MCF 10A (cell line): Measurements from ENCODE around the gene GRAP. TPM values are rescaled to one million over a fixed set of nuclear protein-coding genes. Genes with fewer than 3 reads are reported as not detected.
A peak's percentile ranks its signal among the peaks of the same experiment; 100 is the strongest.

Experiments used
- BruUV-seq: library from RNA; stranded (reverse); fragments of 400-500 nt; replicated peaks from 2 replicates; lab custom pipeline; 2021; lab: Mats Ljungman, UMichigan
- CTCF ChIA-PET: fragments of 300-600 bp; sonication (Branson Sonifier 250); formaldehyde crosslinking; extraction: SDS; loops from one replicate; lab custom pipeline; 2021; ENCODE audit warnings: antibody characterized with exemption, inconsistent platforms; lab: Yijun Ruan, JAX
- POLR2A ChIA-PET: fragments of 300-600, 350-650 bp; sonication (Branson Sonifier 250); formaldehyde crosslinking; extraction: SDS; loops from one replicate; lab custom pipeline; 2020; ENCODE audit warnings: antibody characterized with exemption, inconsistent platforms; lab: Yijun Ruan, JAX
- DNase-seq: peaks from one replicate; pipeline ENCODE4 v3.0.0-alpha.2; 2018; ENCODE audit not compliant: unreplicated experiment
- H3K27ac Mint-ChIP-seq: one replicate; pipeline ENCODE4 v1.8.0; 2022; ENCODE audit warnings: mild to moderate bottlenecking, low read depth, mixed read lengths; ENCODE audit not compliant: unreplicated experiment
- H3K27me3 Mint-ChIP-seq: one replicate; pipeline ENCODE4 v1.8.0; 2022; ENCODE audit warnings: mixed read lengths; ENCODE audit not compliant: insufficient read depth, unreplicated experiment
- H3K36me3 Mint-ChIP-seq: one replicate; pipeline ENCODE4 v1.8.0; 2022; ENCODE audit warnings: mild to moderate bottlenecking, moderate library complexity, mixed read lengths; ENCODE audit not compliant: insufficient read depth, unreplicated experiment
- H3K4me1 Mint-ChIP-seq: one replicate; pipeline ENCODE4 v1.8.0; 2022; ENCODE audit warnings: mixed read lengths; ENCODE audit not compliant: insufficient read depth, unreplicated experiment
- H3K4me3 Mint-ChIP-seq: one replicate; pipeline ENCODE4 v1.8.0; 2022; ENCODE audit warnings: mild to moderate bottlenecking, moderate library complexity, mixed read lengths; ENCODE audit not compliant: unreplicated experiment
- H3K9me3 Mint-ChIP-seq: one replicate; pipeline ENCODE4 v1.8.0; 2022; ENCODE audit warnings: mixed read lengths; ENCODE audit not compliant: unreplicated experiment
- CTCF ChIP-seq: fragments of 200-600 bp; IDR thresholded peaks from one replicate; pipeline ENCODE4 v1.8.0; 2022; ENCODE audit warnings: antibody characterized with exemption, mild to moderate bottlenecking; ENCODE audit not compliant: unreplicated experiment
- intact Hi-C: fragments of 100-400 bp; cut with micrococcal nuclease; formaldehyde crosslinking; loops from 2 replicates; pipeline ENCODE4 v1.14.1; 2022
- total RNA-seq: library from RNA; stranded (reverse); gene quantifications from 2 replicates; pipeline ENCODE4 v1.2.3, GENCODE V29; 2022

The GRAP gene
- total RNA-seq, 1 experiment from 2014 or later = not detected

- H3K9me3 Mint-ChIP-seq = no peaks in the 10 kb centered on the region
- ChIA-PET POLR2A (no interaction called here), CTCF (interaction anchor here (1.2 kb wide), 1 partner anchor 17 kb away, joined by 3 read pairs; no protein-coding TSS in a partner anchor)
- TSS peak; percentile 15 for BruUV-seq
- H3K27ac Mint-ChIP-seq = no peak overlapping the region
- peaks cover 59% of the 10 kb centered on the region for H3K36me3 Mint-ChIP-seq
- no peak for DNase-seq
- no peak for TF ChIP-seq CTCF
- H3K4me1 Mint-ChIP-seq = no peaks in the 10 kb centered on the region
- intact Hi-C loops = no loop called here
- no peak overlapping the region for H3K4me3 Mint-ChIP-seq
- no peaks in the 10 kb centered on the region for H3K27me3 Mint-ChIP-seq
Observed at GRCh38 chr17:18978050-18978449, 68.7 kb downstream of the GRAP start.

GRCh38 chr17:18977646-18978045 is 69.1 kb downstream of the GRAP start:
- H3K36me3 Mint-ChIP-seq = peaks cover 59% of the 10 kb centered on the region
- no peaks in the 10 kb centered on the region for H3K9me3 Mint-ChIP-seq
- DNase-seq = no peak
- no peak for TF ChIP-seq CTCF
- no peak overlapping the region for H3K4me3 Mint-ChIP-seq
- H3K27ac Mint-ChIP-seq = no peak overlapping the region
- H3K27me3 Mint-ChIP-seq = no peaks in the 10 kb centered on the region
- POLR2A ChIA-PET = no interaction called here
- CTCF ChIA-PET = interaction anchor here (0.6 to 1.2 kb wide), 2 partner anchors 17 to 550 kb away, joined by 3 read pairs; no protein-coding TSS in a partner anchor
- no TSS peak for BruUV-seq
- intact Hi-C loops = no loop called here
- H3K4me1 Mint-ChIP-seq = no peaks in the 10 kb centered on the region

GRCh38 chr17:18977021-18977420 is 69.7 kb downstream of the GRAP start:
- TF ChIP-seq CTCF = no peak

GRCh38 chr17:18976201-18976600 is 70.6 kb downstream of the GRAP start:
- DNase-seq = no peak
- ChIA-PET POLR2A (no interaction called here), CTCF (interaction anchor here (0.6 to 1.9 kb wide), 2 partner anchors 15 to 24 kb away, joined by 3 to 9 read pairs; partner anchors contain the start of gene SLC5A10)
- TF ChIP-seq CTCF = no peak
- Mint-ChIP-seq H3K27ac (no peak overlapping the region), H3K9me3 (no peaks in the 10 kb centered on the region), H3K27me3 (no peaks in the 10 kb centered on the region), H3K4me1 (no peaks in the 10 kb centered on the region), H3K4me3 (no peak overlapping the region), H3K36me3 (peaks cover 67% of the 10 kb centered on the region)
- intact Hi-C loops = no loop called here
- BruUV-seq = no TSS peak

More at GRCh38 chr17:18977021-18977420, 69.7 kb downstream of the GRAP start:
- BruUV-seq = no TSS peak
- H3K27ac Mint-ChIP-seq = no peak overlapping the region
- H3K4me3 Mint-ChIP-seq = no peak overlapping the region
- DNase-seq = no peak
- H3K27me3 Mint-ChIP-seq = no peaks in the 10 kb centered on the region
- no peaks in the 10 kb centered on the region for H3K9me3 Mint-ChIP-seq
- intact Hi-C loops = no loop called here
- peaks cover 59% of the 10 kb centered on the region for H3K36me3 Mint-ChIP-seq
- ChIA-PET CTCF (interaction anchor here (1.2 kb wide), 1 partner anchor 16 kb away, joined by 3 read pairs; no protein-coding TSS in a partner anchor), POLR2A (no interaction called here)
- H3K4me1 Mint-ChIP-seq = no peaks in the 10 kb centered on the region
